Stimulated activated CD4-positive, alpha-beta T cell treated with anti-CD3 and anti-CD28 coated beads, Interleukin-2, amount 100 ng/mL, for 48 hours (primary cell): ENCODE data around the gene KCNJ4.
A peak's percentile ranks its signal among the peaks of the same experiment; 100 is the strongest.
"Not testable (repeated sequence)": the region's sequence is repeated elsewhere in the genome, so short reads cannot be mapped to it uniquely, and the experiment has no call there.

Experiments used
- DNase-seq, 2 donors: peaks; one replicate each; pipeline ENCODE4 v3.0.0-alpha.2; 2020

The KCNJ4 gene

GRCh38 chr22:38470179-38470578 is 15.2 kb upstream of the KCNJ4 start:
- DNase-seq, result not testable (repeated sequence)

GRCh38 chr22:38469306-38469781 is 14.3 kb upstream of the KCNJ4 start:
- DNase-seq, result no peak

GRCh38 chr22:38468443-38469305 is 13.7 kb upstream of the KCNJ4 start:
- no peak for DNase-seq

- peak; percentile 59 to 67 for DNase-seq
Measured at GRCh38 chr22:38467904-38468442, 13.0 kb upstream of the KCNJ4 start, which contains the start of gene KDELR3. Gene KDELR3, plus strand, starts transcription at chr22:38468096. Its CDS starts 138 bp downstream, at chr22:38468234.

GRCh38 chr22:38467438-38467903 is 12.5 kb upstream of the KCNJ4 start:
- DNase-seq, result no peak

GRCh38 chr22:38465673-38466490 is 10.9 kb upstream of the KCNJ4 start:
- no peak for DNase-seq

GRCh38 chr22:38464992-38465672 is 10.1 kb upstream of the KCNJ4 start:
- DNase-seq, result no peak

- DNase-seq, result no peak
Measured at GRCh38 chr22:38462960-38463784, 8.2 kb upstream of the KCNJ4 start.

GRCh38 chr22:38461414-38462081 is 6.5 kb upstream of the KCNJ4 start:
- peak; percentile 58 to 60 for DNase-seq

- no peak for DNase-seq
Measured at GRCh38 chr22:38461057-38461413, 6.0 kb upstream of the KCNJ4 start.

- DNase-seq, result no peak
Measured at GRCh38 chr22:38460426-38460840, 5.4 kb upstream of the KCNJ4 start.

GRCh38 chr22:38456841-38457699 is 2.1 kb upstream of the KCNJ4 start:
- no peak for DNase-seq

GRCh38 chr22:38456272-38456835 is 1.4 kb upstream of the KCNJ4 start:
- DNase-seq, result no peak

- DNase-seq, result no peak
Measured at GRCh38 chr22:38455530-38456271, 702 bp upstream of the KCNJ4 start.

GRCh38 chr22:38454353-38455075 is 485 bp downstream of the KCNJ4 start:
- DNase-seq, result no peak

GRCh38 chr22:38453996-38454352 is 1.0 kb downstream of the KCNJ4 start:
- no peak for DNase-seq

- DNase-seq, result no peak
Measured at GRCh38 chr22:38453066-38453672, 1.8 kb downstream of the KCNJ4 start.
